HG03175 (cell line): ENCODE results near the gene AOPEP.
"Not testable (repeated sequence)": the region's sequence is repeated elsewhere in the genome, so short reads cannot be mapped to it uniquely, and the experiment has no call there.

Source experiments
- ATAC-seq: cut with Tn5 transposase; IDR thresholded peaks from one replicate; pipeline ENCODE4 v1.9.1; 2021; ENCODE audit warnings: mild to moderate bottlenecking, moderate library complexity; ENCODE audit not compliant: unreplicated experiment

Gene AOPEP

GRCh38 chr9:95008151-95008771, 281.8 kb downstream of the AOPEP start:
- no peak for ATAC-seq

GRCh38 chr9:95009459-95009858, 283.0 kb downstream of the AOPEP start:
- ATAC-seq = no peak

DNA sequence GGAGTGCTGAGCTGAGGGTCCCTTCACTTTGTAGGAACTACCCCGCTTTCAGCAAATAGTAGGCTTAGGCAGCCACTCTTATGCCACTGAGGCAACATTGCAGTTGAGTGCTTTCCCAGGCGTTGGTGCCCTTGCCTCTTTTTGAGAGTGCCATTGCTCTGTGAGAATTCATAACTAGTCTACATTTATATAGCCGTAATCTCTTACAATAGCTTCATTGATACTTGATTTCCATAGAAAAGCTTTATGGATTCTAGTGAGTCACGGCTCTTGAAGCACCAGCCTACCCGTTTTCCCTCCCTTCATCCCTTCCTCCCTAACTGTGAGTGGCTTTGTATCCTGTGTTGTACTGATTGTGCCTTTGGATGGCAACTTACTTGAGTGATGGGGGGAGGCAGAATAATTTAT, 283.9 kb downstream of the AOPEP start:
- ATAC-seq = no peak

DNA sequence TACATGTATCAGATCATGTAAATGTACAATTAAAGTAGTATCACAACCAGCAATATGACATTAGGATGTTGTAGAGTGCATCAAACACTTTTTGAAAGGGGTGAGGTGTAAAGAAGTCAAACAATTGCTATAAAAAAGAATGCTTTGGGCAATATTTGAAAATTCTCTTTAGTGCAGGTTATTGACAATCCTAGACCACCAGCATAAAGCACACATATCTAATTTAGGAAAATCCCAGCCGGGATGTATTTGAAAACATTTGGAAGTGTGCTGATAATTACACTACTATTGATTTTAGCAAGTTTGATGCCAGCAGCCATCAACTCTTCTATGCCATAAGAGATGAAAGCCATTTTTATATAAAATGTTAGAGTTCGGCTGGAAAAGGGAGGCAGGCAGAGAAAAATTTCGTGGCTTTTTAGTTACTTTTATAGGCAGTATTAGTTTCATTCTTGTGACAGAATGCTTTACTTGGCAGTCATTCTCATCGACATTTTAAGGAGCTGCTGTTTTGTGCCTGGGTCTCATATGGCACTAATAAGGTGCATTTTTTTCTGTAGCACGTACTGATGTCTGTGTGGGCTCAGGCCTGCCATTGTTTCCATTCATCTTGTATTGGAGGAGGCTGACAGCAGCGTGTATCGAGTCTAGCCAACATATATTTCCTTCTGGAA, 285.7 kb downstream of the AOPEP start:
- no peak for ATAC-seq

DNA sequence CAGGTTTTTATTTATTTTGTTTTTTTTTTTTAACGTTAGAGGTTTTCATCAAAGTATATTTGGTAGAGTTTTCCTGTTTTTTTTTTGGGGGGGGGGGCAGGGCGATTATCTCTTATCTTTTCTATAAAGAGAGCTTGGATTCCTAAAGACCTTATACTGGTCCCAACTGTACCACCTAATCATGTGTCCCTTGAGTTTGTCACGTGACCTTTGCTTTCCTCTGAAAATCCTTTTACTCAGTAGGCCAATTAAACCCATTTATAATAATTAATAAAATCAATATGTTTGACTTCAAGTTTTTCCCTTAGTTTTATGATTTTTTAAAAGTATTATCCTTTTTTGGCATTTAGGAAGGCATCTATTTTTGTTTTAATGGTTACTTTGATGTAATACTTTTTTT, 286.4 kb downstream of the AOPEP start:
- no peak for ATAC-seq

DNA sequence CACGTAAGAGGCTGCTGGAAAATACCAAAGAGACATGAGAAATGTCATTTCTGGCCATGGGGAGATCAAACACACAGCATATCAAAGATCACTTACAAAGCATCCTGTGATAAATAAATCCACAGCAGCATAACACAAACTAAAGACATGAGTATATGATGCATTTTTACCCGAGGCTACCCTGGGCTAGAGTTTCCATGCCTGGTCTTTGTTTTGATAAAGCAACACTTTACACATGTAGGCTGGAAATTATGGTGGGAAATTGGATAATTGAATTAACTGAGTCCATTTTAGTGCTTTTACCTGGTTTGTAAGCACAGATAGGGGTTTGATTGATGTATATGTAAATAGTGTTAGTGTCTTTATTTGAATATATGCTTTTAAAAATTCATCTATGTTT, 288.4 kb downstream of the AOPEP start:
- no peak for ATAC-seq

DNA sequence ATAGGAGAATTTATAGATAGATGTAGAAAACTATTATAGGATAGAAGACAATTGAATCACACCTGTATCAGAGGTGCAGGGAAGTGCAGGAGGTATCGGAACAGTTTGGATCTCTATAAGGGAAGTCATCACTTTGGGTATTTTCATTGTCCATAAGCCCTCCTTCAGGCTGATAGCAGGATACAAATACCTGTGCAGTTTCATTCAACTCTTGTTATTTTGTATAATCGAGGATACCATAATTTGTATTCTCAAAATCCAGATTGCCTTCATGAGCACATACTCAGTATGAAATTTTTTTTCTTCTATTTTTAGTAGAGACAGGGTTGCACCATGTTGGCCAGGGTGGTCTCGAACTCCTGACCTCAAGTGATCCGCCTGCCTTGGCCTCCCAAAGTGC, 289.1 kb downstream of the AOPEP start:
- ATAC-seq = no peak

DNA sequence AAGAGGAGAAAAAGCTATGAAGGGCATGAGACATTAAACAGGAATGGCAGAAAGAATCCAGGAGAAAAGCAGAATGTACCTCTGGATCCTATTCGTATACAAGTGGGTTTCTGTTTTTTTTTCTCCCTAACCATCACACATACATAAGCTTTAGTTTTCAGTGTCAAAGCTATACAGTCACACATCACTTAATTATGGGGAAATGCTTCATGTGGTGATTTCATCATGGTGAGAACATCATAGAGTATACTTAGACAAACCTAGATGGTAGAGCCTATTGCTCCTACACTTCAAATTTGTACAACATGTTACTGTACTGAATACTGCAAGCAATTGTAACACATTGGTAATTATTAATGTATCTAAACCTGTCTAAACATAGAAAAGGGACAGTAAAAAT, 290.6 kb downstream of the AOPEP start:
- ATAC-seq = no peak

DNA sequence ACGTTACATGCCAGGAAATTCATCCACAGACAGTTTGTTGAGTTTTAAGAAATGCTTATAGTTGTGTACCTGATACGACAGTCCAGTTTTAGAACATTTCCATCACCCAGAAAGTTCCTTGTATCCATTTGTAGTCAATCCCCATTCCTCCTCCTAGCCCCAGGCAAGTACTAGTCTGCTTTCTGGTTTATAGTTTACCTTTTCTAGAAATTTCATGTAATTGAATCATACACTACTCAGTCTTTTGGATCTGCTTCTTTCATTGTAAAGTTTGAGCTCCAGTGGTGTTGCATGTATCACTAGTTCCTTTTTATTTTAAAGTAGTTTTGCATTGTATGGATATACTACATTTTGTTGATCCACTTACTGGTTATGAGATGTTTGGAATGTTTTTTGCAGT, 291.2 kb downstream of the AOPEP start:
- no peak for ATAC-seq

DNA sequence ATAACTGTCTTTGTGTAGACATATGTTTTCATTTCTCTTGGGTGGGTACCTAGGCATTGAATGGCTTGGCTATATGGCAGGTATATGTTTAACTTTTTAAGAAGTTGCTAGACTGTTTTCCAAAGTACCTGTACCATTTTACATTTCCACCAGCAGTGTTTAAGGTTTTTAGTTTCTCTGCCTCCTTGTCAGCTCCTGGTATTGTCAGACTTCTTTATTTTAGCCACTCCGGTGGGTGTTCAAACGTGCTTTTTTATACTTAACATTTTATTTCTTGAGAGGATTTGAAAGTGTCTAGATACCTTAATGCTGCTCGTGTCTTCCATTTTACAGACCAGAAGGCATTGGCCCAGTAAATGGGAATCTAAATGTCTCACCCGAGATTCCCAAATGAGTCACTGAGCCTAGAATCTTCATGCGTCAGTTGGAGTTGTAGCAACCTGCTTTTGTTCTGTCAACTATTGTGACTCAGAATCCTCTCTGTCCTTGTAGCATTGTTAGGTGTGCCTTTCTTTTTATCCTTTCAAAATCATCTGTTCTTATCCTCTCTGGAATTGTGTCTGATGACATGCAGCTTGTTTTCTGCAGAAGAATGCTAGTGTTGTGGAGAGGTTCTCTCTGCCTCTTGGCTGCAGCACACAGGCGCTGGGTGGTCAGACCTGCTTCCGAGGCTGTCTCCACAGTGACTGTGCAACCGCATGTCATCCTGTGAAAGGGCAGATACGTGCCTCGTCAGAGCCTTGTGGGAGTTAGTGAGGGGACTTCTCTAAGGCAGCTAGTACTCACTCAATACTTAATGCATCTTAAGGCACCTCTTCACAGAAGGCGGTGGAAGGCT, 291.8 kb downstream of the AOPEP start:
- ATAC-seq = no peak

DNA sequence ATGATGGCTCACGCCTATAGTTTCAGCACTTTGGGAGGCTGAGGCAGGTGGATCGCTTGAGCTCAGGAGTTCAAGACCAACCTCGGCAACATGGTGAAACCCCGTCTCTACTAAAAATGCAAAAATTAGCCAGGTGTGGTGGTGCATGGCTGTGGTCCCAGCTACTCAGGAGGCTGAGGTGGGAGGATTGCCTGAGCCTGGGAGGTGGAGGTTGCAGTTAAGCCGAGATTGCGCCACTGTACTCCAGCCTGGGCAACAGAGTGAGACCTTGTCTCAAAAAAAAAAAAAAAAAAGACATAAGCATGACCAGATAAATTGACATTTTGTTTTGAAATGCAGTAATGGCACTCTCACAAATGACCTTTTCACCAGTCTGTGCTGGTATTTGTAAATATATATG, 294.1 kb downstream of the AOPEP start:
- ATAC-seq = not testable (repeated sequence)

DNA sequence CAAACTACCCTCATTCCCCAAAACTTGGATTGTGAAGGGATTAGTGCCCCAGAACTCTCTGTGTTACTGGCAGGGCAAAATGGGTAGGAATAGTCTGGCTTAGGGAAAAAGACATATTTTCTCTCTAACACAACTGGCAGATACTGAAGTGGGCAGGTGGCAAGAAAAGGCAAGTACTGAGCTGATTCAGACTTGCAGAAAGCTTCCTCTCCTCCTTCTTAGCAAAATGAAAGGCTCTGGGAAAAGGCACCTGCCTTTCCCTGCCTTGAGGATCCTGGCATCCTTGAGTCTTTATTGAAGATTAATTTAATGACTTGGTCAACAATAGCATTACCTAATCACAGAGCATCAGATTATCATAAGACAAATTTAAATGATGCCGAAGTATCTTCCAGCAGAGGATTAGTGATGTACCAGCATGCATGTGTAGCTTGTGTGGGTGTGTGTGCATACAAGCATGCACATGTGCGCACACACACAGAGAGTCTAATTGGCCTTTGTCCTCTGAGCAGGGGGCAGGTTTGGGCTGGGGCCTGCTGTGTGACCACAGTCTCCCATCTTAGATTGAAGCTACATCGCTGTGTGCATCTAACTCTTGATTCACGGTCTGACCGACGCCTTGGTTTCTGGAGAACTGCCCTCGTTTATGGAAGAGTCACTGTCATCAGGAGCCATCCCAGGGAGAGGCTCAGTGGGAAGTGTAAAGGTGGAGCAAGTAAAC, 294.8 kb downstream of the AOPEP start:
- ATAC-seq = no peak

- ATAC-seq = no peak
Observed at GRCh38 chr9:95022657-95023056, 296.2 kb downstream of the AOPEP start.

DNA sequence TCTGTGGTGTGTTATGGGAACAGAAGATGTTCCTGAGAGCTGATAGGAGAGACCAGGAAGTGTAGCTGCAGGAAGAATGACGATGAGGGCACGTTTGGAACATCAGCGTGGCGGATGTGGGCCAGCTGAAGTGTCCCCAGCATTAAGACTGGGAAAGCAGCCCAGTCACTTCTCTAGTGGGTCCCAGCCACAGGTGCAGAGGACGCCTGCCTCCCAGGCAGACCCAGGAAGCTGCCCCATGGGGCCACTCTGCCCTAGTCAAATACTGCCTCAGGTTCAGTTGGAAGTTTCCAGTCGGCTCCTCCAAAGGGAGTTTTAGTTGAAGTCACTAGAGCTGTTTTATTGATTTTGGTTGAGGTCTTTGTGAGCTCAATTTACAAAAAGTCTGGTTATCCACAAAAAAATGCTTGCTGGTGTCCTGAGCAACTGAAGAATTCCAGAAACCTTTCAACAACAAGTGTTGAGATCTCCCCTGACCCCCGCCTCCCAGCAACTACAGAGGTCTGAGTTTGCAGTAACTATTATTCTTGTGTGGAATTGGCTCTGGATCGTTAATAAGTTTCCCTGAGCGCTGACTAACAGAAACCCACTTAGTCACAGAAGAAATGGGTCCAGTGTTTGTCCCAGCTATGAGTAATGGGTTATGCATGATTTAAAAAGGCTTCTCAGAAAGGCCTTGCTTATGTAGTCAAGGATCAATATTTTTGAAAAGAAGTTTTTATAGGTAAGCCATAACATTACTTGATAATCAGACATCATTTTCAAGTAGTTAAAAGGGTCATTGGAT, 296.9 kb downstream of the AOPEP start:
- ATAC-seq = no peak

DNA sequence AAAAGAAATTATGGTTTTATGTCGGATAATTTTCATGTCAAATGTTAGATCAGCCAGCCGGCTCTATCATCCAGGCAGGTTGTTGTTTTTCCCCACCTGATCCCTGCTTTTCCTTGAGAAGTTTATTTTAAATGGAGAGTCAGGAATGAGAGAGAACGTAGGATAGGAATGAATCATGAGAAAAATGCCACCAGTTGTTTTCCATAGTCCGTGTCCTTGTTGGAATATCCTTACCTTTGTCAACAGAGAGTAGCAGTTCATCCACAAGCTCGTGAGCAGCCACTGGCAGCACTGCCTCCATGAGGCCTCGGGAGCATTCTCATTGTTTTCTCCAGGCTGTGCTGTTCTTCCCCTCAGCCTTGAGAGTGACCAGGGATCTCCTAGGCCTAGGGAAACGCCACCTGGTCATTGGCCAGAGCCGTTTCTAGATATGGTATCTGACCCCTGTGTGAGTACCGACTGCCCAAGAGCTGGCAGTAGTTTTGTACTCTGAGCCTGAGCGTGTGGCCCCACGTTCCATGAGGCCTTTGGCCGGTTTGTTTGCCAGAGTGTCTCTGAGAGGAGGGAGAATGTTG, 297.7 kb downstream of the AOPEP start:
- no peak for ATAC-seq

- no peak for ATAC-seq
Observed at GRCh38 chr9:95025213-95026147, 299.0 kb downstream of the AOPEP start.

DNA sequence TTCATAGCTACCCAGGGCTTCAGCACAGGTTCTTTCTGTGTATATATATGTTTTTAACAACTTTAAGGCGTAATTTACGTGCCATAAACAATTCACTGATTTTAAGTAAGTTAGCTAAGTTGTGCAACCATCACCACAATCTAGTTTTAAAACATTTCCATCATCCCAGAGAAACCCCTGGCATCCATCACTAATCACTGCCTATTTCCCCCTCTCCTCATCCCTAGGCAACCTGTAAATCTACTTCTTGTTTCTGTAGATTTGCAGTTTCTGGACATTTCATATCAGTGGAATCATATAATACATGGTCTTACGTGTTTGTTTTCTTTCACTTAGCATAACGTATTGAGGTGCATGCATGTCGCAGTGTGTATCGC, 299.6 kb downstream of the AOPEP start:
- ATAC-seq = no peak

DNA sequence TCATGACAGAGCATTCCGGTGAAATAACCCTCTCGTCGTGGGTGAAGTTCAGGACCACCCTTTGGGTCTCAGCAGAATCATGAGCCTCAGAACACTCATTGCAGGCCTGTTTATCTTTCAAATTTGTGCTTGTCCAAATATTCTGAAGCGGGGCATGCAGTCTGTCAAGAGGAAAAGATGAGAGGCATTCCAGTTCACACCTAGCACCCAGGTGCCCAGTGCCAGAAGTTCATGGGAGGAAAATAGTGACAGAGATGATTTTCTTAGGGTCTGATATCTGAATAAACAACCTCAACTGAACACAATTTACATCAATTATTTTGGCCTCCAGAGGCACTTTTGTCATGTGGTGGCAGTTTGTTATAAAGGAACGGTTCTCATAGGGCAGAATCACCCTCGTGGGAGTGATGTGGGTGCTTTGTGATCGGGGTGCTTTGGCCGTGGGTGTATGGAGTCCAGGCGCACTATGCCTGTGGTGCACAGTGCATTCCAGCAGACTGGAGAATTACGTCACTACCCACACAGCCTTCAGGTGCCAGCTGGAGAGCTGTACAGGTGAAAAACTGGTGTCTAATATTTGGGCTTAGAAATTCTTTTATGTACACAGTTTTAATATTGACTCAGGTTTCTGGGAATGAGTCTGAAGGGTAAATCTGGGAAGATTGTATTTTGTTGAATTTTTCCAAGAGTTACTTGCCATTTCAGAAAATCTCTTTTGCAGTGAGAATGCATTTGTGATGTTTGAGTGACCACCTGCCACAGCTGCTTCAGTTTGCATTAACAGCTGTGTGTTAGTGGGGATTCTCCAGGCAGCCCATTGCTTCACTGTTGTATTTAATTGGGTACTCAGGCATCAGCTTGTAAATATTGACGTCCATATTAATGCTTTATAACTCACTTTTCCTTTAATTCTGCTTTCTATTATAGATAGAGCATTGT, 301.7 kb downstream of the AOPEP start:
- no peak for ATAC-seq
